ENCODE results near the gene SERPINE1.
"Not testable (repeated sequence)": the region's sequence is repeated elsewhere in the genome, so short reads cannot be mapped to it uniquely, and the experiment has no call there.

The SERPINE1 gene

DNA sequence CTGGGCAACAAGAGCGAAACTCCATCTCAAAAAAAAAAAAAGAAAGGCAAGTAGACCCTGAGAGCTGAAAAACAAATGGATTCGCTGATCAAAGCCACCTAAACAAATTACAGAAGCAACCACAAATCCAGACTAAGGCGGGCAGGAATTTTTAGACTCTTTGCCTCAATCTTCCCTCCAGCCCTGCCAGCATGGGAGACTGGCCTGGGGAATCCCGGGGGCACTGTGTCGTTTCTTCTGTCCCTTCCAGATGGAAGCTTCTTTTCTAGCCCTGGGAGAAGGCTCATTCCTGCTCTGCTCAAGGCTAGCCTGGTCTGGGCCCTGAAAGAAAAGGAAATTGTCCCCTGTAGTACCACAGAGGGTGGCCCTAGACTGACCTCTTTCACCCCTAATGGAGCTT lies 15.6 kb upstream of the SERPINE1 start:
- no peak overlapping the region for H4K5ac ChIP-seq (ENCODE audit: low read length)
- no peak overlapping the region for H2BK15ac ChIP-seq (replicated peaks; ENCODE audit: low read depth)
- no peak overlapping the region for H2AK5ac ChIP-seq (ENCODE audit: low read length)
- no peaks in the 10 kb centered on the region for H3K79me2 ChIP-seq (ENCODE audit: control insufficient read depth, insufficient read depth, low read length)
- H3K56ac ChIP-seq (ENCODE audit: low read length), result no peak overlapping the region
- no peak for DNase-seq
- H3K23ac ChIP-seq (ENCODE audit: low read length), result no peak overlapping the region
- no peak overlapping the region for H2BK120ac ChIP-seq (ENCODE audit: low read depth, low read length)
- no peaks in the 10 kb centered on the region for H3K79me1 ChIP-seq (ENCODE audit: low read length)
- no CpG with 5 or more reads among the region's 5 CpGs for WGBS (ENCODE audit: extremely low coverage, insufficient coverage, low lambda C conversion rate)
- no peak overlapping the region for H3K4me2 ChIP-seq (ENCODE audit: low read length)
- no peak overlapping the region for H3K4me3 ChIP-seq (ENCODE audit: low read length)
- H3K9ac ChIP-seq (ENCODE audit: low read length), result no peak overlapping the region
- H3K36me3 ChIP-seq (ENCODE audit: control insufficient read depth, insufficient read depth, low read length), result no peaks in the 10 kb centered on the region
- H3K27me3 ChIP-seq (ENCODE audit: insufficient read depth, low read length, poor library complexity), result no peaks in the 10 kb centered on the region
- no peak overlapping the region for H4K8ac ChIP-seq (ENCODE audit: low read depth, low read length)
- H3K4ac ChIP-seq (ENCODE audit: low read depth, low read length), result no peak overlapping the region
- no peaks in the 10 kb centered on the region for H3K4me1 ChIP-seq (ENCODE audit: control insufficient read depth, low read depth, low read length)
- H3K18ac ChIP-seq (ENCODE audit: low read length), result no peak overlapping the region
- H3K27ac ChIP-seq (ENCODE audit: low read depth, low read length), result no peak overlapping the region
- no peak overlapping the region for H2BK5ac ChIP-seq (ENCODE audit: low read length)

DNA sequence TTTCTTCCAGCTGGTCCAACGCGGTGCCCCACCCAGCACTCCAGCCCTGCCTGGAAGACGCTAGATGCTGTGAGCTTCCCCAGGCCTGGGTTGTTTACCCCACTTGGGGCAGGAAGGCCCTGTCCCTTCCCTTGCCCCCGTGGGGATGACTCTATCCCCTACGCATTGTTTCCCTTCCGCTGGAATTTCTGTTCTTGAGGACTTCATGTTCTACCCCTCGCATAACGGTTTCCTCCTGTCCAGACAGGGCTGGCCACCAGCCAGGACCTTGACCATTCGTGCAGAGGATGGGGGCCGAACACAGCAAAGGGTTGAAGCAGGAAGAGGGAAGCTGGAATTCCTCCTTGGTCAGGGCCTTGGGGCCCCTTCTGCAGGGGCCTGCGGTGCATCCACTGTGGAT lies 14.7 kb upstream of the SERPINE1 start:
- Histone ChIP-seq H3K18ac (ENCODE audit: low read length) (no peak overlapping the region), H2BK120ac (ENCODE audit: low read depth, low read length) (no peak overlapping the region), H3K4me1 (ENCODE audit: control insufficient read depth, low read depth, low read length) (no peaks in the 10 kb centered on the region), H3K79me1 (ENCODE audit: low read length) (no peaks in the 10 kb centered on the region), H3K23ac (ENCODE audit: low read length) (no peak overlapping the region), H3K4ac (ENCODE audit: low read depth, low read length) (no peak overlapping the region), H2BK5ac (ENCODE audit: low read length) (no peak overlapping the region), H3K79me2 (ENCODE audit: control insufficient read depth, insufficient read depth, low read length) (no peaks in the 10 kb centered on the region), H2AK5ac (ENCODE audit: low read length) (no peak overlapping the region), H3K4me3 (ENCODE audit: low read length) (no peak overlapping the region), H3K27ac (ENCODE audit: low read depth, low read length) (no peak overlapping the region), H4K5ac (ENCODE audit: low read length) (no peak overlapping the region), H3K56ac (ENCODE audit: low read length) (no peak overlapping the region), H3K27me3 (ENCODE audit: insufficient read depth, low read length, poor library complexity) (no peaks in the 10 kb centered on the region), H4K8ac (ENCODE audit: low read depth, low read length) (no peak overlapping the region), H3K9ac (ENCODE audit: low read length) (no peak overlapping the region), H3K4me2 (ENCODE audit: low read length) (no peak overlapping the region), H2BK15ac (replicated peaks; ENCODE audit: low read depth) (no peak overlapping the region), H3K36me3 (ENCODE audit: control insufficient read depth, insufficient read depth, low read length) (no peaks in the 10 kb centered on the region)
- no CpG with 5 or more reads among the region's 11 CpGs for WGBS (ENCODE audit: extremely low coverage, insufficient coverage, low lambda C conversion rate)
- no peak for DNase-seq

DNA sequence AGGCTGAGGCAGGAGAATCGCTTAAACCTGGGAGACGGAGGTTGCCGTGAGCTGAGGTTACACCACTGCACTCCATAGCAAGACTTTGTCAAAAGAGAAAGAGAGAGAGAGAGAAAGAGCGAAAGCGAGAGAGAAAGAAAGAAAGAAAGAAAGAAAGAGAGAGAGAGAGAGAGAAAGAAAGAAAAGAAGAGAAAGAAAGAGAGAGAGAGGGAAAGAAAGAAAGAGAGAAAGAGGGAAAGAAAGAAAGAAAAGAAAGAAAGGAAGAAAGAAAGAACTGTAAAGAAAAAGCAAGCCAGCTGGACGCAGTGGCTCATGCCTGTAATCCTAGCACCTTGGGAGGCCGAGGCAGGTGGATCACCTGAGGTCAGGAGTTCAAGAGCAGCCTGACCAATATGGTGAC lies 13.8 kb upstream of the SERPINE1 start:
- H3K4me2 ChIP-seq (ENCODE audit: low read length); H3K27ac ChIP-seq (ENCODE audit: low read depth, low read length); H2BK15ac ChIP-seq (replicated peaks; ENCODE audit: low read depth); H3K18ac ChIP-seq (ENCODE audit: low read length); H3K27me3 ChIP-seq (ENCODE audit: insufficient read depth, low read length, poor library complexity); H3K56ac ChIP-seq (ENCODE audit: low read length); H4K5ac ChIP-seq (ENCODE audit: low read length); H2AK5ac ChIP-seq (ENCODE audit: low read length); H3K4me3 ChIP-seq (ENCODE audit: low read length); H4K8ac ChIP-seq (ENCODE audit: low read depth, low read length); H3K36me3 ChIP-seq (ENCODE audit: control insufficient read depth, insufficient read depth, low read length); H3K4ac ChIP-seq (ENCODE audit: low read depth, low read length); H3K79me2 ChIP-seq (ENCODE audit: control insufficient read depth, insufficient read depth, low read length); H3K79me1 ChIP-seq (ENCODE audit: low read length); H3K9ac ChIP-seq (ENCODE audit: low read length); H2BK5ac ChIP-seq (ENCODE audit: low read length); DNase-seq; H3K23ac ChIP-seq (ENCODE audit: low read length); H2BK120ac ChIP-seq (ENCODE audit: low read depth, low read length); H3K4me1 ChIP-seq (ENCODE audit: control insufficient read depth, low read depth, low read length): not testable (repeated sequence)
- WGBS (ENCODE audit: extremely low coverage, insufficient coverage, low lambda C conversion rate), result no CpG with 5 or more reads among the region's 7 CpGs

DNA sequence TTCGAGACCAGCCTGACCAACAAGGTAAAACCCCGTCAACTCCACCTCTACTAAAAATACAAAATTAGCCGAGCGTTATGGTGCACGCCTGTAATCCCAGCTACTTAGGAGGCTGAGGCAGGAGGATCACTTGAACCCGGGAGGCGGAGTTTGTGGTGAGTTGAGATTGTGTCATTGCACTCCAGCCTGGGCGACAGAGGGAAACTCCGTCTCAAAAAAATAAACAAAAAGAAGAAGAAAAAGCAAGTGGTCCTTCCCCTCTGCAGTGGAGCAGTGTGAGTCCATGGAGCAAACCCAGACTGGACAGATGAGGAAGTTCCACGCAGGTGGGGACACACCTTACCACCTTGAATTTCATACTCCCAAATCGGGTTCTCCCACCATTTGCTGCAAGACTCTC lies 13.1 kb upstream of the SERPINE1 start:
- no CpG with 5 or more reads among the region's 11 CpGs for WGBS (ENCODE audit: extremely low coverage, insufficient coverage, low lambda C conversion rate)
- H3K79me2 ChIP-seq (ENCODE audit: control insufficient read depth, insufficient read depth, low read length), result no peaks in the 10 kb centered on the region
- H2BK15ac ChIP-seq (replicated peaks; ENCODE audit: low read depth), result no peak overlapping the region
- no peak overlapping the region for H3K56ac ChIP-seq (ENCODE audit: low read length)
- no peak overlapping the region for H3K4ac ChIP-seq (ENCODE audit: low read depth, low read length)
- H3K79me1 ChIP-seq (ENCODE audit: low read length), result no peaks in the 10 kb centered on the region
- no peak overlapping the region for H3K27ac ChIP-seq (ENCODE audit: low read depth, low read length)
- no peak overlapping the region for H4K5ac ChIP-seq (ENCODE audit: low read length)
- H3K4me1 ChIP-seq (ENCODE audit: control insufficient read depth, low read depth, low read length), result no peaks in the 10 kb centered on the region
- H3K27me3 ChIP-seq (ENCODE audit: insufficient read depth, low read length, poor library complexity), result no peaks in the 10 kb centered on the region
- DNase-seq, result no peak
- H3K9ac ChIP-seq (ENCODE audit: low read length), result no peak overlapping the region
- no peak overlapping the region for H2BK5ac ChIP-seq (ENCODE audit: low read length)
- H2BK120ac ChIP-seq (ENCODE audit: low read depth, low read length), result no peak overlapping the region
- no peak overlapping the region for H3K23ac ChIP-seq (ENCODE audit: low read length)
- no peaks in the 10 kb centered on the region for H3K36me3 ChIP-seq (ENCODE audit: control insufficient read depth, insufficient read depth, low read length)
- no peak overlapping the region for H2AK5ac ChIP-seq (ENCODE audit: low read length)
- H3K4me2 ChIP-seq (ENCODE audit: low read length), result no peak overlapping the region
- H3K4me3 ChIP-seq (ENCODE audit: low read length), result no peak overlapping the region
- no peak overlapping the region for H4K8ac ChIP-seq (ENCODE audit: low read depth, low read length)
- H3K18ac ChIP-seq (ENCODE audit: low read length), result no peak overlapping the region

DNA sequence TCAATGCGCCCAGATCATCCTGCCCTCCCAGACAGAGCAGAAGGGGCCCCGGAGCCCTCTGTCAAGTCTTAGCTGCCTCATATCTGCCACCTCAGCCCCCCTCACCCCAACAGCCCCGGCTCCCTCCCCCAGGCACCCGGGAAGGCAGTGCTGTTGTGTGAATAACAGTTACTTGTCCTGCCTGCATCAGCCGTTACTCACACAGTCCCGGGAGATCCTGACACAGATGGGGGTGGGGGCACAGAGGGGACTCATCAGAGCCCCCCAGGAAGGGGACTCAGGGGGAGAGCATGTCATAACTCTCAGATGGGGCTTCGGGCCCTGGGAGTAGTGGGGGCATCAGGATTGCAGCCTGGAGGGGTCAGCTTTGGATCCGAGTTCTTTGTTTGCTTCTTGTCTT lies 12.4 kb upstream of the SERPINE1 start:
- Histone ChIP-seq H2AK5ac (ENCODE audit: low read length) (no peak overlapping the region), H3K4me3 (ENCODE audit: low read length) (no peak overlapping the region), H3K79me1 (ENCODE audit: low read length) (no peaks in the 10 kb centered on the region), H3K36me3 (ENCODE audit: control insufficient read depth, insufficient read depth, low read length) (no peaks in the 10 kb centered on the region), H3K4me2 (ENCODE audit: low read length) (no peak overlapping the region), H2BK120ac (ENCODE audit: low read depth, low read length) (no peak overlapping the region), H3K27ac (ENCODE audit: low read depth, low read length) (no peak overlapping the region), H3K79me2 (ENCODE audit: control insufficient read depth, insufficient read depth, low read length) (no peaks in the 10 kb centered on the region), H3K23ac (ENCODE audit: low read length) (no peak overlapping the region), H3K9ac (ENCODE audit: low read length) (no peak overlapping the region), H4K8ac (ENCODE audit: low read depth, low read length) (no peak overlapping the region), H3K4ac (ENCODE audit: low read depth, low read length) (no peak overlapping the region), H3K18ac (ENCODE audit: low read length) (no peak overlapping the region), H2BK15ac (replicated peaks; ENCODE audit: low read depth) (no peak overlapping the region), H3K27me3 (ENCODE audit: insufficient read depth, low read length, poor library complexity) (no peaks in the 10 kb centered on the region), H2BK5ac (ENCODE audit: low read length) (no peak overlapping the region), H3K56ac (ENCODE audit: low read length) (no peak overlapping the region), H4K5ac (ENCODE audit: low read length) (no peak overlapping the region), H3K4me1 (ENCODE audit: control insufficient read depth, low read depth, low read length) (no peaks in the 10 kb centered on the region)
- no CpG with 5 or more reads among the region's 8 CpGs for WGBS (ENCODE audit: extremely low coverage, insufficient coverage, low lambda C conversion rate)
- no peak for DNase-seq

DNA sequence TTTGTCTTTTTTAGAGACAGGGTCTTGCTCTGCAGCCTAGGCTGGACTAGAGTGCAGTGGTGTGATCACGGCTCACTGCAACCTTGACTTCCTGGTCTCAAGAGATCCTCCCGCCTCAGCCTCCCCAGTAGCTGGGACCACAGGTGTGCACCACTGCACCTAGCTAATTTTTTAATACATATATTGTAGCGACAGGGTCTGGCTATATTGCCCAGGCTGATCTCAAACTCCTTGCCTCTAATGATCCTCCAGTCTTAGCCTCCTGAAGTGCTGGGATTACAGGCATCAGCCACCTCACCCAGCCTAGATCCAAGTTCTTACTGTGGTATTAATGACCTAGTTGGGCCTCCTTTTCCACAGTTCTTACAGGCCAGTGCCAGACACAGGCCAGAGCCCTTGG lies 11.7 kb upstream of the SERPINE1 start:
- Histone ChIP-seq H3K27me3 (ENCODE audit: insufficient read depth, low read length, poor library complexity) (no peaks in the 10 kb centered on the region), H4K5ac (ENCODE audit: low read length) (no peak overlapping the region), H3K27ac (ENCODE audit: low read depth, low read length) (no peak overlapping the region), H2BK120ac (ENCODE audit: low read depth, low read length) (no peak overlapping the region), H3K4me1 (ENCODE audit: control insufficient read depth, low read depth, low read length) (no peaks in the 10 kb centered on the region), H3K56ac (ENCODE audit: low read length) (no peak overlapping the region), H3K36me3 (ENCODE audit: control insufficient read depth, insufficient read depth, low read length) (no peaks in the 10 kb centered on the region), H3K79me1 (ENCODE audit: low read length) (no peaks in the 10 kb centered on the region), H4K8ac (ENCODE audit: low read depth, low read length) (no peak overlapping the region), H3K9ac (ENCODE audit: low read length) (no peak overlapping the region), H3K4me3 (ENCODE audit: low read length) (no peak overlapping the region), H3K4ac (ENCODE audit: low read depth, low read length) (no peak overlapping the region), H3K4me2 (ENCODE audit: low read length) (no peak overlapping the region), H3K79me2 (ENCODE audit: control insufficient read depth, insufficient read depth, low read length) (no peaks in the 10 kb centered on the region), H3K18ac (ENCODE audit: low read length) (no peak overlapping the region), H2AK5ac (ENCODE audit: low read length) (no peak overlapping the region), H2BK15ac (replicated peaks; ENCODE audit: low read depth) (no peak overlapping the region), H3K23ac (ENCODE audit: low read length) (no peak overlapping the region), H2BK5ac (ENCODE audit: low read length) (no peak overlapping the region)
- WGBS (ENCODE audit: extremely low coverage, insufficient coverage, low lambda C conversion rate), result no CpG with 5 or more reads among the region's 3 CpGs
- no peak for DNase-seq
